GM03348 (cell line): ENCODE measurements around the gene DLGAP1.

ENCODE experiments used
- DNase-seq: peaks from one replicate; pipeline ENCODE4 v3.0.0; 2012; ENCODE audit warnings: low spot score

DLGAP1 gene

GRCh38 chr18:3931013-3931315 is 524.1 kb downstream of the DLGAP1 start:
- DNase-seq, result no peak

DNA sequence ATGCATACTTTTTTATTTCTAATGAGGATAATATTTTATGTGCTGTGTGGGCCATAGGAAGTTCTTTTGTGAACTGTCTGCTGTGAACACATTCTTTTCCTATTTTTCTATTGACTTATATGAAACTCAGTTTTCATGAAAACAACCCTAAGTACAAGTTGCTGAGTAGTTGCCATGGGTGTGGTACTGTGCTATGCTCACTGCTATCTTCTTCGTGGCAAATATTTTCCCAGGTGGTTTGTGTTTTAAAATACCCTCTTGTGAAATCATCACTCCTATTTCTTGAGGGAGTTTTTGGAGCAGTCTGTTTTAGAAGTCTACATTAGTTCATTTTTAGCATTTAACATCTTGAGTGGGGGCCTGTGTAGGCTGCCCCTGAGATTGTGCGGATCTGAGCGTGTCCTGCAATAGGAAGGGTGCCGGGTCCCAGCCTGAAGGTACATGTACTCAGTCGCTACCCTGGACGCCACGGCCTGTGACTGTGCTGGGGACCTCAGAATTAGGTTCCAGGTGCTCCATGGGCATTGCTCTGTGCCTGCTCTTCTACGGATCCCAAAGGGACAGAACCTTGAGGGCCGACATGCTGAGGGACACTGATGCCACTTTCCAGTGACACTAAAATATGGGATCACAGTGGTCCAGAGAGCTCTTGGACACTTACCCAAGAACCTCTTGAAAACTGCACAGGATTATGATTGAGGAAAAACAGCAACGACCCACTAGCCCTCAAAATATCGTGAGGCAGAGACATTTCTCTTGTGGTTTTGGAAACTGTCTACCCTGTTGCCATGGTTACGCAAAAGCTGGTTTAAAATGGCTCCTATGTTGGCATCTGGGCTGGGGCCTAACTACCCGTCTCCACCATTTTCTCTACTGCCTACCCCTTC is 524.7 kb downstream of the DLGAP1 start:
- no peak for DNase-seq

GRCh38 chr18:3924455-3924854 is 530.7 kb downstream of the DLGAP1 start:
- DNase-seq, result peak; percentile 11

DNA sequence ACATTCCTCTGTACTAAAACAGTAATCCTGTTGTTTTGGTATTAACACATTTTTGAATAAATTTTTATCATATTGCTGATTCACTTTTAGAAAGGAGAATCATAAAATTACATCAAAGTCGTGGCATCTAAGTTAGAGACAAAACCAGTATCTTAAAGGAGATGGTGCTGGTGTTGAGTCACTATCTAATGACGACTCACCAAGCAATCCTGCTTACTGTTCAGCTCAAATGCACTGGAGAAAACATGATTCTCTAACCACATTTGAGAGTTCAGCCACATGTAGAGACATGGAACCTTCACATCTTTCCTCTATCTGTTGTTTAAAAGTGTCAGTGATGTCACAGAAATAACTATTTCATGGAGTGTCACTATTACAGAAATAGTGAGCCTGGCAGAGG is 531.4 kb downstream of the DLGAP1 start:
- peak; percentile 66 for DNase-seq

DNA sequence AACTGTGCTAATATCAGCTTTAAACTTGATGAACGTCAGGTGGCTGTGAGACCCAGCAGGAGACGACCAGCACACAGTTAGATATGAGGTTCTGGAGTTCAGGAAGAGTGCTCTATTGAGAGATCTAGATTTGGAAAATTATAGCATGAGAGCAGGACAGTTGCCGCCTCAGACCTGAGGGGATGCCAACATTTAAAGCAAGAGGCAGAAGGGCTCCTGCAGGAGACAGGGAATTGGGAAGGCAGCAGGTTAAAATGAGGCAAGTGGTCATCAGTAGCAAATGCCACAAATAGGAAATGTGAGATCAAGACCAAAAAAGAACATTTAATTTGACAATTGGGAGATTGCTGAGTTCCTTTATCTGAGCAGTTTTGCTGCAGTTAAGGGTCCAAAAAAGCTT is 533.3 kb downstream of the DLGAP1 start:
- DNase-seq, result no peak

DNA sequence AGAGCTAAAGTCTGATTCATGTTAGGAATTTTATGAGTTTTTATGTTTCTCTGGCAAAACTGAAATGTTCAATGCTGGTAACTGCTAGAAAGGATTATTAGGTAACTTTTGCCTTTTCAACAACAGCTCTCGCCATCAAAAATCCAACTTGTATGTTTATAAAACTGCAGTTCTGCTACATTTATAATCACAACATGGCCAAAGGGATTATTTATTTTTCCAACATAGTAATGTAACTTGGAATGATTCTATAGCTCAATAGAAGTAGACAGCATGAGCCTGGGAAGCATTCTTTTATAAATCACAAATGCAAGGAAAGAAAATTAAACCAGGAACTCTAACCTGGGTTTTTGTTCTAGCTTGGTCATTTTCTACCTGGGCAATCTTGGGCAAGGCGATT is 534.3 kb downstream of the DLGAP1 start:
- DNase-seq, result no peak

GRCh38 chr18:3919396-3920061 is 535.6 kb downstream of the DLGAP1 start:
- DNase-seq, result no peak

DNA sequence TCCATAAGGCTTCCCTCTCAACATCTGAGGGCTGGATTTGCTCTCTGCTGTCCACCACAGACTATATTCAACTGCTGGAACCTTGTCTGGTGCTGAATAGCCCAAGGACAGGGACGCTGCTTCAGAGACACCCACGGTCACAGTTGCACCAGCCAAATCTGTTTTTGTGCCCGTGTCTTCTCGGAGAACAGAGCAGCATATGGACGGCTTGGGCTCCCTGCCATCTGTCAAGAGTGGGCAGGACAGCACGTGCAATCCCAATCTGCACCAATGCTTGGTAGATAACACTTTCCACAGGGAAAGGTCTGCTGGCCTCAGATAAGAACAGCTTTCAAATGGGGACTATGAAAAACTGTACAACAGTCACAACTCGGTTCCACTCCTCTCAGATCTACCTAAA is 539.0 kb downstream of the DLGAP1 start:
- no peak for DNase-seq

DNA sequence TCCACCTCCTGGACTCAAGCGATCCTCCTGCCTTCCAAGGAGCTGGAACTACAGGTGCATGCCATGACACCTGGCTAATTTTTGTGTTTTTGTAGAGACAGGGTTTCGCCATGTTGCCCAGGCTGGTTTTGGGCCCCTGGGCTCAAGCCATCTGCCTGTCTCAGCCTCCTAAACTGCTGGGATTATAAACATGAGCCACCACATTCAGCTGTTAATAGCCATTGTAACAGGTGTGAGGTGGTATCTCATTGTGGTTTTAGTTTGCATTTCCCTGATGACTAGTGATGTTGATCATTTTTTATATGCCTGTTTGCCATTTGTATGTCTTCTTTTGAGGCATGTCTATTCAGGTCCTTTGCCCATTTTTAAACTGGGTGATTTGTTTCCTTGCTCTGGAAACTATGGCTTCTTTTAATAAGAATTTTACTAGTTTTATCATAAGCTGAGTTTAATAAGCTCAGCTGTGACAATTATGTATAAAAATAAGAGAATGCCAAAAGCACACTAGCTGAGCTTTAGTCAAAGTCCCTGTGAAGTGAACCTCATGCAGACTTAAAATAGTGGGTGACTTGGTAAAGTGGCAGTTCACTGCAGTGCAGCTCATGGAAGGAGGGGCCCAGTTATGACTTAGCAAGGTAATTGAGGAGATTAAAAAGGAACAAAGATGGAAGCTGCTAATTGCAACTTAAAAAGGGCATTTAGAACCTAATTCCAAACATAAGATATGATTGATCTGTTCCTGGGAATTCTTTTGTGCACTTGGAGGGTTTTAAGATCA is 540.1 kb downstream of the DLGAP1 start:
- DNase-seq, result no peak

DNA sequence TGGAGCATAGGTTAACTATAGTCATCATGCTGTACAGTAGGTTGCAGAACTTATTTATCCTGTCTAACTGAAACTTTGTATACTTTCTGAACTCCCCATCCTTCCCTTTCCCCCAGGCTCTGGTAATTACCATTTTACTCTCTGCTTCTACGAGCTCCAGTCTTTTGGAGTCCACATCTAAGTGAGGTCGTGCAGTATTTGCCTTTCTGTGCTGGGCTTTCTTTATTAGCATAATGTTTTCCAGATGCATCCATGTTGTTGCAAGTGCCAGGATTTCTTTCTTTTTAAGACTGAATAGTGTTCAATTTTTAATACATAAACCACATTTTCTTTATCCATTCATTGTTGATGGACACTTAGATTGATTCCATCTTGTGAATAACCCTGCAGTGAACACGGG is 541.0 kb downstream of the DLGAP1 start:
- DNase-seq, result no peak

DNA sequence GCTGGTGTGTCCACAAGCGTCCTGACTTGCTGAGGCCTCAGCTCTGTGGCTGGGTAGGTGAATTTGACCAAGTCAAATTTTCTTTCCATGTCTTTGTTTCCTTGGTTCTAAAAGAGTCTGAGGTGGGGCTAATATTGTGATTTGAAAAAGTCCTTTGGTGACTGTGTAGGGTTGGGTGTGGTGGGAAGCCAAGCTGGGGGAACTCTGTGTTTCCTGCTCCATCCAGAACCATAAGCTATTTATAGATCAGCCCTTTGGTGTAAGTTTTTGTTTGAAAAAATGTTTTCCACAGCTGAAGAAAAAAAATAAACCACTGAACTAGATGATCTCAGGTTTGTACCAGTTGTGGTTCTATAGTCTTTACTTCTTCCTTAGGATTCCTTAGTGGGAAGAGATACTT is 542.4 kb downstream of the DLGAP1 start:
- DNase-seq, result no peak

DNA sequence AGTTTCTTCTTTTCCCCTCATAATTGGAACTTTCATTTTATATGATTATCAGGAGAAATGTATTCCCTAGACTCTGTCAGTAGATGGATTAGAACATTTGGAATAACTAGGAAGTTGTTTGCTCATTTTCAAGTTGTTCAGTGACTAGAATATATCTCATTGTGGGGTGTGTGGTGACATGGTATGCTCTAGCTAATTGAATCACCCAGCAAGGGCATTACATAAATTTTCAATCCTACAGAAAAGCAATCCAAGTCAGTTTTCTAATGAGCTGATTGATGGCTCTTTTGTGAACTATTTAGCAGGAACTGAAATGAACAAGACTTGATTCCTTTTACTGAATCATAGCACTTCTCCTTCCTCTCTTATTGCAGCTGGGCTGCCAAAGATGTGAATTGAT is 543.7 kb downstream of the DLGAP1 start:
- no peak for DNase-seq

- no peak for DNase-seq
Measured at GRCh38 chr18:3910512-3910911, 544.6 kb downstream of the DLGAP1 start.

- no peak for DNase-seq
Measured at GRCh38 chr18:3907955-3908354, 547.2 kb downstream of the DLGAP1 start.

GRCh38 chr18:3906116-3906750 is 548.9 kb downstream of the DLGAP1 start:
- no peak for DNase-seq

GRCh38 chr18:3903337-3903736 is 551.8 kb downstream of the DLGAP1 start:
- DNase-seq, result peak; percentile 68

DNA sequence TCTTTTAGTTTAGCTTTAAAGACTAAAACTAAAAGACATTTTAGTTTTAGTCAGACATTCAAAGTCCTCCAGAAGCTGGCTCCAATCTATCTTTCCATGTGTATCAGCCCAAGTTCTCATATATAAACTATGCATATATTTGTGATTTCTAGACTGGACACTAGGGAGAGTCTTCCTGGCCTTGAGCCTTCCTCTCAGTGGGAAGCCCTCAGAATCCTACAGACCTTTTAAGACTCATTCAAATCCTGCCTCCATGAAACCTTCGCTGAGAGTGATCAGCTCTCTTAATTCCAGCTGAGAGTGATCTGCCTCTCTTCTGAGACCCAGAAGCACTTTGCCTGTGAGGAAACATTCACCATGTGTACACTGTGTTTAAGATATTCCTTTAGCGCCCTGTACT is 552.4 kb downstream of the DLGAP1 start:
- no peak for DNase-seq

- DNase-seq, result no peak
Measured at GRCh38 chr18:3901811-3902210, 553.3 kb downstream of the DLGAP1 start.

GRCh38 chr18:3901042-3901441 is 554.1 kb downstream of the DLGAP1 start:
- DNase-seq, result no peak

GRCh38 chr18:3900327-3900726 is 554.8 kb downstream of the DLGAP1 start:
- DNase-seq, result no peak

GRCh38 chr18:3898861-3899613 is 556.1 kb downstream of the DLGAP1 start:
- no peak for DNase-seq

- no peak for DNase-seq
Measured at GRCh38 chr18:3892152-3892551, 563.0 kb downstream of the DLGAP1 start.
